Activated CD4-positive, alpha-beta T cell treated with anti-CD3 and anti-CD28 coated beads, Interleukin-2, amount 10 ng/mL, durations not matched to agents 7 days and 5 days (primary cell): ENCODE results near the gene TCHP. TPM values are rescaled to one million over a fixed set of nuclear protein-coding genes. Genes with fewer than 3 reads are reported as not detected.

Experiments
- CTCF ChIA-PET: fragments of 350-600 bp; sonication (Branson Sonifier 250); formaldehyde crosslinking; loops from one replicate; lab custom pipeline; 2021; ENCODE audit warnings: antibody characterized with exemption; lab: Charles Lee
- POLR2A ChIA-PET: fragments of 350-600 bp; sonication (Branson Sonifier 250); formaldehyde crosslinking; loops from one replicate; lab custom pipeline; 2021; ENCODE audit warnings: antibody characterized with exemption; lab: Charles Lee
- DNase-seq: peaks from one replicate; pipeline ENCODE4 v3.0.0-alpha.2; 2020
- H3K27ac Mint-ChIP-seq: one replicate; pipeline ENCODE4 v1.8.0; 2021; ENCODE audit warnings: mild to moderate bottlenecking, moderate library complexity, mixed read lengths
- H3K27me3 Mint-ChIP-seq: one replicate; pipeline ENCODE4 v1.8.0; 2021; ENCODE audit warnings: mixed read lengths
- H3K36me3 Mint-ChIP-seq: one replicate; pipeline ENCODE4 v1.8.0; 2021; ENCODE audit warnings: low read depth, mixed read lengths
- H3K4me1 Mint-ChIP-seq: one replicate; pipeline ENCODE4 v1.8.0; 2021; ENCODE audit warnings: mixed read lengths
- H3K4me3 Mint-ChIP-seq: one replicate; pipeline ENCODE4 v1.8.0; 2021; ENCODE audit warnings: mild to moderate bottlenecking, moderate library complexity, mixed read lengths
- H3K9me3 Mint-ChIP-seq: one replicate; pipeline ENCODE4 v1.8.0; 2021; ENCODE audit warnings: mixed read lengths
- total RNA-seq, 2 experiments: library from RNA; stranded (reverse); gene quantifications; one replicate each; pipeline ENCODE4 v1.2.3, GENCODE V29; 2021

Gene TCHP
- total RNA-seq, 2 experiments from 2014 or later, result 27.9 to 36.0 TPM

DNA sequence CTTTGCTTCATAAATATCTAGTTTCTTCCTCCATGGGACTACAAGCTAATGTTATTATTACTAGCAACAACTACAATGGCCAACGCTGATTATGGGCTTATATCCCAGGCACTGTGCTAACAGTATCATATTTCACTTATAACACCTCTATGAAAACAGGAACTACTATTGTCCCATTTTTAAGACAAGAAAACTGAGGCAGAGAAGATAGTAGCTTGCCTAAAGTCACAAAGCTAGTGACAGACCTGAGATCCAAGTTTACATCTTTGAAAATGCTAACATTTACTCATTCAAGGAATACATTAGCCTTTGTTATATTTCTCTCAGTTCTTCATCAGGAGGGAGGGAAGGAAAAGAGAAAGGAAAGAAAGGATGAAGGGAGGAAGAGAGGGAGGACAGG is 63.3 kb downstream of the TCHP start:
- ChIA-PET POLR2A (no interaction called here), CTCF (interaction anchor here (1.7 kb wide), 1 partner anchor 14 kb away, joined by 4 read pairs; no protein-coding TSS in a partner anchor)
- no peak overlapping the region for H3K4me3 Mint-ChIP-seq
- H3K9me3 Mint-ChIP-seq, result no peaks in the 10 kb centered on the region
- H3K27ac Mint-ChIP-seq, result peak overlapping the region; percentile 76
- no peaks in the 10 kb centered on the region for H3K27me3 Mint-ChIP-seq
- DNase-seq, result no peak
- peaks cover 56% of the 10 kb centered on the region for H3K36me3 Mint-ChIP-seq
- H3K4me1 Mint-ChIP-seq, result peaks cover 23% of the 10 kb centered on the region

- POLR2A ChIA-PET, result no interaction called here
- CTCF ChIA-PET, result interaction anchor here (0.6 to 1.7 kb wide), 3 partner anchors 10 to 534 kb away, joined by 3 to 5 read pairs (median 4); no protein-coding TSS in a partner anchor
- Mint-ChIP-seq H3K4me1 (peaks cover 26% of the 10 kb centered on the region), H3K27me3 (no peaks in the 10 kb centered on the region), H3K9me3 (no peaks in the 10 kb centered on the region), H3K4me3 (no peak overlapping the region), H3K27ac (peak overlapping the region; percentile 76), H3K36me3 (peaks cover 51% of the 10 kb centered on the region)
- DNase-seq, result no peak
Observed at GRCh38 chr12:109963743-109964429, 63.8 kb downstream of the TCHP start.

- Mint-ChIP-seq H3K36me3 (peaks cover 52% of the 10 kb centered on the region), H3K9me3 (no peaks in the 10 kb centered on the region), H3K27ac (peak overlapping the region; percentile 41), H3K4me3 (no peak overlapping the region), H3K4me1 (peaks cover 32% of the 10 kb centered on the region), H3K27me3 (no peaks in the 10 kb centered on the region)
- DNase-seq, result no peak
- ChIA-PET CTCF (interaction anchor here (1.9 kb wide), 1 partner anchor 14 kb away, joined by 6 read pairs; no protein-coding TSS in a partner anchor), POLR2A (no interaction called here)
Observed at GRCh38 chr12:109966546-109966945, 66.5 kb downstream of the TCHP start.

DNA sequence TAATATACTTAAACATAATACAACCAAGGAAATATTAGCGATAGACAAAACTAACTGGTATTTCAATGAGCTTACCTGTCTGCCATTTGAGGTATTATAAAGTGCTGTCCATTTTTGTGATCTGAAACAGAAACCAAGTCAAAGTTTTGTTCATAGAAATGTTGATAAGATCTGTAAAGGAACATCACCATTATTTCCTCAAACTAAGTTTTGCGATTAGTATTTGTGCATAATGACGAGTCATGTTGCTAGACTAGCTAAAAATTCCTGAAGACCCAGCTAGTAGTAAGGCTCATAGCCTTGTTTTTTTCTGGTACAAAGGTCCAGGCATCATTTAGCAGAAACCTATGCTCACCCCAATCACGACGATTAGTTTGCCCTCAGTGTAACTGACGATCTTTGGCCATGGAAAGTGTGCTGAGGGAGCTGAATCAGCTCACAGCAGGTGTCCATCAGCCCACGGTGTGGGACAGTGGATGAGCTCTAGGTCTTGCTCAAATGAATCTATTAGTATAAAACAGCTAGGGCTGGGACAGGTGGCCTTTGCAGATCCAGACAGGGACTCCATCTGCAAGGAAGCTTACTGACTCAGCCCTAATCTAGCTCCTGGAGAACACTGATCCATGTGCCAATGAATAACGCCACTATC is 67.4 kb downstream of the TCHP start:
- Mint-ChIP-seq H3K4me1 (peaks cover 37% of the 10 kb centered on the region), H3K36me3 (peaks cover 56% of the 10 kb centered on the region), H3K27me3 (no peaks in the 10 kb centered on the region), H3K4me3 (no peak overlapping the region), H3K27ac (peak overlapping the region; percentile 58), H3K9me3 (no peaks in the 10 kb centered on the region)
- ChIA-PET CTCF (interaction anchor here (0.8 to 1.9 kb wide), 4 partner anchors 11 to 122 kb away, joined by 3 to 6 read pairs (median 4); no protein-coding TSS in a partner anchor), POLR2A (interaction anchor here (0.7 kb wide), 1 partner anchor 339 kb away, joined by 3 read pairs; no protein-coding TSS in a partner anchor)
- no peak for DNase-seq

Other genes starting within 250 kb of the TCHP start
- gene FAM222A, start 186.4 kb upstream of the TCHP start, total RNA-seq, result under 1 TPM; 0.52 to 0.73 TPM
- under 1 TPM in 1 of 2 experiments, not detected in 1; 0.17 TPM for gene TRPV4, start 66.9 kb upstream of the TCHP start, total RNA-seq
- 10 to 100 TPM; 17.6 to 20.7 TPM for gene GLTP, start 19.7 kb upstream of the TCHP start, total RNA-seq
- gene GIT2, start 96.1 kb downstream of the TCHP start, total RNA-seq, result 100 to 1,000 TPM; 101 to 107 TPM
- 10 to 100 TPM; 82.5 to 88.2 TPM for gene ANKRD13A, start 99.2 kb downstream of the TCHP start, total RNA-seq
- 10 to 100 TPM; 19.9 to 25.8 TPM for gene C12orf76, start 148.2 kb downstream of the TCHP start, total RNA-seq
- 1 to 10 TPM; 2.5 to 2.9 TPM for gene IFT81, start 224.1 kb downstream of the TCHP start, total RNA-seq